ENCODE data around the gene SPOCK3.
"Not testable (repeated sequence)": the region's sequence is repeated elsewhere in the genome, so short reads cannot be mapped to it uniquely, and the experiment has no call there.

The SPOCK3 gene

DNA sequence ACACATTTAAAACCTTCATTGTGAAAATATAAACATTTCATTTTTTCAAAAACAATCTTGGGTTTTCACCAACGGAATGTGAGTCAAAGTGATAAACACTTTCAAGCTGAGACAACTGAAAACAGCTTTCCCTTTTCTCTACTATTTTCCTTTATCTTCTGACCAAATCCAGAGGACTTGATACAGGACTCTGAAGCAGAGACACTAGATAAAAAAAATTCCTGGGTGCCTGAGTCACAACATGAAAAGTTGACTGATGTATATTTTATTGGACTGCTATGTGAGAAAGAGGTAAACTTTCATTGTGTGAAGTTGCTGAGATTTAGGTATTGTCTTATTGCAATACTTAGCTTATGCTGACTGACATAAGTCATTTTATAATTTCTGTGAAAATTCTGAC is 411.2 kb downstream of the SPOCK3 start:
- DNase-seq (ENCODE audit: low spot score): no peak

DNA sequence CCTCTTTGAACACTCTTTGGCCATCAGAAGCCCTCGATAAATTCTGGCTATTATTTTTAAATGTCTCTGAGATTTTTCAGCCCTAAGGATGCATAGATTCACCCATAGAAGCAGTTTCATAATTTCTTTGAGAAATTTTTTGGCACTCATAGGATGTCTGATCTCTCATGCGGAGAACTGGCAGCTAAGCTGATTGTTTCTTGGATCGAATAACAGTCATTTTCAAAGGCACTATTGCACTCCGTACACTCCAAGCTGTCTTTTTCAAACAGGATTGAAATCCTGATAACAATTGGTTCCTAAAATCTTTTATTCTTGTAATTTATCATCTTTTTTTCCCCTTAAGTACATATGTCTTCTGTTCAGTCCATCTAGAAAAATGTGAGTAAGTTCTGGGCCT is 411.9 kb downstream of the SPOCK3 start:
- no peak for DNase-seq (ENCODE audit: low spot score)

DNA sequence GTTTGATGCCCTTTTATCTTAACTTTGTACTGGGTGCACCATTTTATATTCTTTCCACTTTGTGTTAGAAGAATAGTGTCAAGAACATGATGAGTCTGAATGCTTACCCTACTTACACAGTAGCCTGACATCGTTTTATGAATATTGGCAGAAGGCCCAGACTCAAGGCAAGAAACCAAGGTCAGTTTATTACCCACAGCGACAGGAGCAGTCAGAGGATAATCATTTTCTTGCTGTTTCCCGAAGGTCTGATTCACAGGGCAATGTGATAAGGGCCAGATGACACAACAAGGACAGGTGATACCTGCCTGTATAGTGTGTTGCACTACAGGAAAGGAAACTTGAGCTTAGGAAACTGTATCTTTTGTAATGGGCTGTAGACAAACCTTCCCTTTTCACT is 417.4 kb downstream of the SPOCK3 start:
- DNase-seq (ENCODE audit: low spot score): no peak

DNA sequence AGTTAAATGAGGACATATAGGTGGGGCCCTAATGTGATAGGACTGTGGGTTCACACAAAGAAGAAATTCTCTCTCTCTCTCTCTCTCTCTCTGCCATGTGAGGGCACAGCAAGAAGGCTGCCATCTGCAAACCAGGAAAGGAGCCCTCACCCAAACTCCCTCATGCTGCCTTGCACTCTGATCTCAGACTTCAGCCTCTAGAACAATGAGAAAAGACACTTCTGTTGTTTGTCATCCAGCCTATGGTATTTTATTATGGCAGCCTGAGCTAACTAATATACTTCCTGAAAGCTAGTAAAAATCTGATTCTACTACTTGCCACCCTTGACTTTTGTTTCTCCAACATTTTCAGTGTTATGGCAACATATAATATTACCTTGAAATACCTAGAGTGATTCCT is 425.9 kb downstream of the SPOCK3 start:
- no peak for DNase-seq (ENCODE audit: low spot score)

DNA sequence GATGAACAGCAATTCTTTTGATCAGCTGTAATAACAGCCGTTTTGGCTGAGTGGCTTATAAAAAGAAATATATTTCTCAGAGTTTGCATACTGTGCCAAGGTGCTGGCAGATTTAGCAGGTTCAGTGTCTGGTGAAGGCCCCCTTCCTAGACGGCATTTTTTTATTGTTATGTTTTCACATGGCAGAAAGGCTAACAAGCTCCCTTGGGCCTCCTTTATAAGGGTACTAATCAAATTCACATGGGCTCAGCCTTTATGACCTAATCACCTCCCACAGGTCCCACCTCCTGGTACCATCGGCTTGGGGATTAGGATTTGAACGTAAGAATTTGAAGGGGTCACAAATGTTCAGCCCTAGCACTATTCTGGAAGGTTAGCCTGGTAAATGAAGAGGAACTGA is 431.9 kb downstream of the SPOCK3 start:
- DNase-seq (ENCODE audit: low spot score): no peak

DNA sequence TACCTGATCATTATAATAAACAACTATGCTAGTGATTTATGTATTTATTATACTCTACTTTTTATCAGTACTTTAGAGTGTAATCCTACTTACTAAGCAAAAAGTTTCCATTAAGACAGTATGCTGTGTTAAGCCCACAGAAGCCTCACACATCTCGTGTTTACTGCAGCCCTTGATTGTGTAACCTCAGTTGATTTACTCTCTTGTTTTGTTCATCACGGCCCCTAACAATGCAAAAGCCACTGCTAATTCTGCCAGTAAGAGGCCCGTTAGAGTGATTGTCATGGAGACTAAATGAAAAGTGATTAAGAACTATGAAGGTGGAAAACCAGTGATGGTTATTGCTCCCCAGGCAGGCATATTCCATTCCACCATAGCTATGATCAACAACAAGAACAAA is 436.2 kb downstream of the SPOCK3 start:
- DNase-seq (ENCODE audit: low spot score): no peak

DNA sequence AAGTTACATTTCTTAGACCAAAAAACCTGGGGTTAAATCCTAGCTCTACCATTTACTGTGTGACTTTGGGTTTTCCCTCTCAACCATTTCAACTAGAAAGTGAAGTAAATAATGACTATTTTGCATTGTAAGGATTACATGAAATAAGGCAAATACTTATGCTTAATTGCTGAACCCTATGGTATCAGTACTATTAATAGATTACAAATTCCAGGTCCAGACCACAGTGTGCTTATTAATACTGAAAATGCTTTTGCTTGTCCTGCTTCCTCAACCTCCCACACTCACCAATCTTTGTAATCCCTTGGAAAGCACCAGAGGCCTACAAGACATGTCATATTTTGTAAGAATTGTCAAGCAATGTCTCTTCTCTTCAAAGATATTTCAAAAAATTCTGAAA is 456.5 kb downstream of the SPOCK3 start:
- DNase-seq (ENCODE audit: low spot score): no peak

DNA sequence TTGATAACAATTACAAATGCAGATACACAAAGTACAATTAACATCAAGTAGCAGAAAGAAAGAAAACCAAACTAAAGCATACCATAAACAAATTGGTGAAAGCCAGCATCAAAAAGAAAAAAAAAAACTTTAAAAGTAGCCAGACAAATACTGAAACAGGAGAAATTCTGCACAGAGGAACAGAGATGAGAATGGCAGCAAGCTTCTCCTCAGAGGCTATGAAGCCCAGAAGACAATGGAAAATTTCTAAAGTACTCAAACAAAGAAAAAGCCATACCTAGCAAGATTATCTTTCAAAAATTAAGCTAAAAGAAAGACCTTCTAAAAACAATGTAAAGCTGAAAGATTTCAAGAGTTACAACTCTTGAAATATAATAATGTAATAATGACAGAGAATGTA is 471.3 kb downstream of the SPOCK3 start:
- no peak for DNase-seq (ENCODE audit: low spot score)

DNA sequence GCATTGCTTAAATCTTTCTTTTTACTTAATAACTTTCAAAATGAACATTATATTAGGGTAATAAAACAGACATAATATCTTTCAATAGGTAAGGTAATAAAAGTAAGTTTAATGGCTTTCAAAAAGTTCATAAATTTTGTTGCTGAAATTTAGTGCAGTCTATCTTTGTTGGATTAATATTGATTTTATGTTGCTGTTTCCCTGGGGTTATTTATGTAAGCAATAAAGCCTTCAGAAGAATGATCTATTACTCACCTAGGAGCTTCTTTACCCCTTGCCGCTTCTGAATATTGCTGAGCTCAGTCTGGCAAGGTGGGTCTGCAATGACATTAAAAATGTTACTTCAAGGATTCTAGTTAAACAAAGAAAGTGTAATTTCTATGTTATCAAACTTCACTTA is 492.6 kb downstream of the SPOCK3 start:
- DNase-seq (ENCODE audit: low spot score): no peak

DNA sequence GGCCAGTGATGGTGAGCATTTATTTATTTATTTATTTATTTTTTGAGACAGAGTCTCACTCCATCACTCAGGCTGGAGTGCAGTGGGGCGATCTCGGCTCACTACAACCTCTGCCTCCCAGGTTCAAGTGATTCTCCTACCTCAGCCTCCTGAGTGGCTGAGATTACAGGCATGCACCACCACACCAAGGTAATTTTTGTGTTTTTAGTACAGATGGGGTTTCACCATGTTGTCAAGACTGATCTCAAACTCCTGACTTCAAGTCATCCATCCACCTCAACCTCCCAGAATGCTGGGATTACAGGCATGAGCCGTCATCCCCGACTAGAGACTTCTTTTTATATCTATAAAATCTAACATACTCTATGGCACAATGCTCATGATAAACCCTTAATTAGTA is 495.1 kb downstream of the SPOCK3 start:
- not testable (repeated sequence) for DNase-seq (ENCODE audit: low spot score)

DNA sequence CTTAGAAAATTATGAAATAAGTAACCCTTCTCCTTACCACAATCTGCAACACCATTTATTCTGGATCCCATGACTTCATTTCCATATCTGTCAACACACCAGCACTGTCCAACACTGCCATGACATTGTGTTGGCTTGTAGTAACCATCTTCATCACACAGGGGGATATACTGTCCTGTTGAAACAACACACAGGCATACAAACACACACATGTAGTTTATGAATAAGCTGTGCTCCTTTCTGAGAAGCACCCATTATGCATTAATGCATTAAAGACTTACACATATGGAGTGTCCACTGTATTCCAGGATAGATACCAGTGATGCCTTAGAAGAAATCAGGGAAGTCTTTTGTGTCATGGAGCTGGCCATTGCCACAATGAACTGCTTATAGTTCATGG is 496.9 kb downstream of the SPOCK3 start:
- DNase-seq (ENCODE audit: low spot score): no peak

DNA sequence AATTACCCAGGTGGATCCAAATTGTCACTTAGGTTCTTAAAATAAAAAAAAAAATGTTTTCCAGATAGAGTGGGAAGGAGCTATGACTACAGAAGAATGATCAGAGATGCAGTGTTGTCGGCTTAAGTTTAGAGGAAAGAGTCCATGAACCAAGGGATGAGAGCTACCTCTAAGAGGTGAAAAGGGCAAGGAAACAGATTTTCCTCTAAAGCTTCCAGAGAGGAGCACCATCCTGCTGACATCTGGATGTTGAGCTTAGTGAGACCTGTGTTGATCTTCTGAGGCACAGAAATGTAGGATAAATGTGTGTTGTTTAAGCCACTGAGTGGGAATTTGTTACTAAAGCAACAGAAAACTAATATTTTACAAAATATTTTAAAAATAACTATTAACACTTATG is 498.7 kb downstream of the SPOCK3 start:
- DNase-seq (ENCODE audit: low spot score): no peak

DNA sequence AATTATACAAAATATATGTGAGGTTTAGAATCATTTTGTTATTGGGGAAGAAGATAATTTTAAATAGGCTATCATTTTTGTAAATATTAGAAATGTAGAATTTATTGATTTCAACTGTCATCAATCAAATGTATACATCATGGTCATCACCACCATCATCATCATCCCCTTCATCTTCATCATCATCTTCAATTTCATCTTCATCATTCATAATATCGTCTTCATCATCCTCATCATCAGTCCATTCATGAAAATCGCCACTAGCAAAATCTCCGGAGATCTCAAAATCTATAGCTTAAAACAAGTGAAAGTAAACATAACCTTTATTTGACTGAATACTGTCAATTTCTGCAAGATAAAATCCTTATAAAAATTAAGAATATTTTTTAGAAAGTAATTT is 499.5 kb downstream of the SPOCK3 start:
- no peak for DNase-seq (ENCODE audit: low spot score)

DNA sequence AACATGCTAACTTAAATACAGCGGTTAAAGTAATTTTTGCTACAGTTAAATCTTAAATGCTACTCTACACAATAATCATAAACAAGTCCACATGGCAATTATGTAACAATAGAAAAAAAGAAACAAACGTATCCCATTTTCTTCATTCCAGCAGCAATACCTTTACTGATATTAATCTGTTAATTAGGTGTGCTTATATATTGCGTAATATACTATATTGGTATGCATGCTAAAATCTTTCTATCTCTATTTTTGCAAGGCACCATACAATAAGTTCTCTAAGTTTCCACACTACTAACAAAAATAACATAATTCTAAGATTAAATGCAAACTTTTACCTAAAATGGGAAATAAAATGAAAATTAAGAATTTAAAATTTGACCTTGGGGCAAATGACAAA is 500.6 kb downstream of the SPOCK3 start:
- no peak for DNase-seq (ENCODE audit: low spot score)

DNA sequence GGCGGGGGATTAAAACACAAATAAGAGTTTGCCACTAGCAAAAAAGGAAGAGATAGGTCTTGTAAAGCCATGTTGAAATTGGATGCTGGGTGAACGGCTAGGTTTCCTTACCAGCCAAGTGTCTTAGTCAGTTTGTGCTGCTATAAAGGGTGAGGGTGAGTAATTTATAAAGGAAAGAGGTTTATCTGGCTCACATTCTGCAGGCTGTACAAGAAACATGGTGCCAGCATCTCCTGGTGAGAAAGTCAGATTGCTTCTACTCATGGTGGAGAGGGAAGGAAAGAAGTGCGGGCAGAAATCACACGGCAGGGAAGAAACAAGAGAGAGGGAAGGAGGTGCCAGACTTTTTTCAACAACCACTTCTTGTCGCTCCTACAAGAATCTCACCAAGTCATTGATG is 507.5 kb downstream of the SPOCK3 start:
- DNase-seq (ENCODE audit: low spot score): no peak

DNA sequence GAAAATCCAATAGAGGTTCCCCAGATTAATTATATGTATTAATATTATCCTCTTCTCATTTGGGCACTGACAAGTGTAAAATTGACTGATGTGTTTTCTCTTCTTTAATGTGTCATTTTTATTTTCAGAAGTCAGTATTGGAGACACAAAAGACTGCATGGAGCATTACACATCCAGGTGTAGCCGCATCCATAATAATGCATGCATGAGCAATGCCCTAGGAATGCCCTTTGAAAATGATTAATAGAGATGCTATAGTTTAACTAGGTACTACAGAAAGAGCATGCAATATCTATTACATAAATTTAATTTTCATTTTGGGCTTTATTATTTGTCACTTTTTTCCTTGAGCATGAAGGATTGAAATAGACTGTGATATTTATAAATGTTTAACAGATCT is 509.9 kb downstream of the SPOCK3 start:
- no peak for DNase-seq (ENCODE audit: low spot score)

DNA sequence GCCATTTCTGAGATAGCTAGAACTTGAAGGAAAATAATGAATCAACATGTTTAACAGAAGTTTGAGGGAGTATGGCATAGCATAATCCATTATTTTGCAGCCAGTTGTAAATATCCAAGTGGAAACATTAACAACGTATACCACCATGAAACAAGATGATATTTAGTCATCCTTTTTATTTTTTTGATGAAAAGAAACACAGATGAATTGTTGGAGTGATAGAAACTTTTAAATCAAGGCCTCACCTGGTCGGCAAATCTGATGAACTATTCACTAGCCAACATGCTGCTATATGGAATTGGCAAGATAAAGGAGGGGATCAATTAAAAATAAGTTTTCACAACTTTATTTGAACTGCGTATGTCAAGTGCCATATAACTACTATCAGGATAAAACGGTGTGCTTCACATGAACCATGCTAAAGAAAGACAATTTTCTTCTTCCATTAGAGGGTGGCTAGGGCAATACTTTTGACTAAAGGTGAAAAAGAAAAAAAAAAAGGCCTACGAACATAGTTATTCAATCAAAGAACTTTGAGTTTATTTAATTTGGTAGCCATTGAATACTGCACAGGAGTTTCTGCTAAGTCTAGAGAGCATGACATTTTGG is 510.7 kb downstream of the SPOCK3 start:
- no peak for DNase-seq (ENCODE audit: low spot score)

DNA sequence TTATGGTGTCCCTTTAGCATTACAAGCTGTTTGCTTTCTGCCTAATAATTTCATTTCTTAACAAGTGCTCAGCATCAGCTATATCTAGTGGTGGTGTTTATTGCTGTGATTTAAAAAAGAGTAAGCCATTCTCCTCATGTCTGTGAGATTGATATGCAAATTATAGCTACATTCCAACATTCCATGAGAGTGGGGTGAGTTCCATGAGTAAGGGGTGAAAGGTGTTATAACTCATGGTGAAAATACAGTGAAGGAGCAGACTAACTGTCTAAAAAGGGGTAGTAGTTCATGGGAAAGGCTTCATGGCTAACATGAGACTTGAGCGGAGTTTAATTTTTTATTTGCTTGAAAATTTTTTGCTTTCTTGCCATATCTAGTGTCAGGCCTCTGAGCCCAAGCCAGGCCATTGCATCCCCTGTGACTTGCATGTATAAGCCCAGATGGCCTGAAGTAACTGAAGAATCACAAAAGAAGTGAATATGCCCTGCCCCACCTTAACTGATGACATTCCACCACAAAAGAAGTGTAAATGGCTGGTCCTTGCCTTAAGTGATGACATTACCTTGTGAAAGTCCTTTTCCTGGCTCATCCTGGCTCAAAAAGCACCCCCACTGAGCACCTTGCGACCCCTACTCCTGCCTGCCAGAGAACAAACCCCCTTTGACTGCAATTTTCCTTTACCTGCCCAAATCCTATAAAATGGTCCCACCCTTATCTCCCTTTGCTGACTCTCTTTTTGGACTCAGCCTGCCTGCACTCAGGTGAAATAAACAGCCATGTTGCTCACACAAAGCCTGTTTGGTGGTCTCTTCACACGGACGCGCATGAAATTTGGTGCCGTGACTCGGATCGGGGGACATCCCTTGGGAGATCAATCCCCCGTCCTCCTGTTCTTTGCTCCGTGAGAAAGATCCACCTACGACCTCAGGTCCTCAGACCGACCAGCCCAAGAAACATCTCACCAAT is 518.3 kb downstream of the SPOCK3 start:
- DNase-seq (ENCODE audit: low spot score): not testable (repeated sequence)

DNA sequence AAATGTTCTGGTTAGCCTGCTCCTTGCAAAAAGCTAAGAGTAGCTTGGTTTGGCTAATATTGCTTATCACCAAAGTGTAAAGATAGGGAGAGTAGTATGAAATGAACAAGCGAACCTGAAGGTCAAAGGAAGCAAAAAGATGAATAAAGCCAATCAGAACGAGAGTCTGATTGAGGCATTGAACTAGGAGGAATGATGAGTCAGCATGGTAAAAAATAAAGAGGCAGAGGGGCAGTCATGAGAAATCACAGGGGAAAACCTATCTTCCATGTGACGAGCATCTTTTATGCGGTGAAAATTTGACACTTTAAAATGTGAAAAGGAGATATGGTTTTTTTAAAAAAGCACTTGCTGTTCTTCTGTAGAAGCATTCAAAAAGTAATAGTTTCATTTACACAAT is 533.7 kb downstream of the SPOCK3 start:
- no peak for DNase-seq (ENCODE audit: low spot score)

DNA sequence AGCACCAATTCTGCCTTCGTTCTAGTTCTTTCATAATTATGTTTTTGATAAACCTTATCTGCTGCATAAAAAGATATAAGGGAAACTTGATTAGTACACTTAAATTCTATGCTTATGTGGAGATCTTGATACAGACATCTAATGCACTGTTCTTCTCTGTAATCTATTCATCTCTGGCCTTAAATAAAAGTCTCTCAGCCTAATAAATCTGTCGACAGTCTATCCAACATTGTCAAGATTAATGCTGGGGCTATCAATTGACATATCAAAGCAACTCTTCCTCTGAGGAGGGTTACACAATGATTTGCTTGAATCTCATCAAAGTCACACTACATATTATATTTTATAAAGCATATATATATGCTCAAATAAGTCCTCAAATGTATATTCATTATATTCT is 545.5 kb downstream of the SPOCK3 start:
- no peak for DNase-seq (ENCODE audit: low spot score)

DNA sequence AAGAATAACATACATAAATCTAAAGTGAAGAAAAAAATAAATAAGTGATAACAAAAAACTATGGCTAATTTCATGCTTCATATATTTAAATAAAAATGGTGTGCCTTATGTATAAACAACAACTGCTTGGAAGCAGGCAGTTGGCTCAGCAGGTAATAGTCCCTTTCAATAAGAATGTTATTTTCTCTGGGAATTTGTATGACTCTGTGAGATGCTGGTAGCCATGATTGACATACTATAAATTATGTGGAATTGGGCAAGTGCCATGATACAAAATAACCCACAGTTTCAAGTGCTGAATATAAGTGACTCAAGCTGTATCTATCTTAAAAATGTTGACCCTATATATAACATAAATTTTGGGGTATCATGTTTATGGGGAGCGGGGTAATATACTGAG is 546.5 kb downstream of the SPOCK3 start:
- DNase-seq (ENCODE audit: low spot score): no peak
